PC-3 (cell line): ENCODE measurements around the gene ZBTB7C. TPM values are rescaled to one million over a fixed set of nuclear protein-coding genes. Genes with fewer than 3 reads are reported as not detected.

Experiments used
- ATAC-seq: fragments of 200-7000 bp; cut with Tn5 transposase; 2 replicates; pipeline ENCODE4 v1.9.1; 2020; ENCODE audit warnings: mild to moderate bottlenecking, moderate library complexity
- BruUV-seq: library from RNA; stranded (reverse); fragments of 400-500 nt; replicated peaks from 2 replicates; lab custom pipeline; 2021; lab: Mats Ljungman, UMichigan
- CTCF ChIA-PET: fragments of 300-600 bp; sonication (Branson Sonifier 250); formaldehyde crosslinking; loops from one replicate; lab custom pipeline; 2022; ENCODE audit warnings: antibody characterized with exemption; lab: Charles Lee
- POLR2A ChIA-PET: fragments of 300-600 bp; sonication (Branson Sonifier 250); formaldehyde crosslinking; loops from one replicate; lab custom pipeline; 2022; ENCODE audit warnings: antibody characterized with exemption; ENCODE audit not compliant: unreplicated experiment; lab: Charles Lee
- DNase-seq: peaks from one replicate; pipeline ENCODE4 v3.0.0-alpha.2; 2015
- H2AFZ ChIP-seq: fragments of 300-600 bp; sonication (generic); 2 replicates; pipeline ENCODE4 v1.6.0; 2016; ENCODE audit warnings: antibody characterized with exemption, low read length
- H3F3A ChIP-seq: fragments of 300-600 bp; sonication (generic); one replicate; pipeline ENCODE4 v1.6.0; 2017; ENCODE audit warnings: antibody characterized with exemption, low read length, control low read depth, mild to moderate bottlenecking; ENCODE audit not compliant: unreplicated experiment
- H3K27ac ChIP-seq: fragments of 300-600 bp; sonication (generic); 2 replicates; pipeline ENCODE4 v1.5.1; 2016; ENCODE audit warnings: mild to moderate bottlenecking, low read length
- H3K27me3 ChIP-seq: fragments of 300-600 bp; sonication (generic); 2 replicates; pipeline ENCODE4 v1.6.1; 2016; ENCODE audit warnings: low read length, mixed read lengths
- H3K36me3 ChIP-seq: fragments of 300-600 bp; sonication (generic); 2 replicates; pipeline ENCODE4 v1.6.1; 2016; ENCODE audit warnings: low read depth, mixed run types, low read length, mixed read lengths
- H3K4me1 ChIP-seq: fragments of 300-600 bp; sonication (generic); 2 replicates; pipeline ENCODE4 v1.5.1; 2016; ENCODE audit warnings: low read length; ENCODE audit not compliant: insufficient read depth
- H3K4me2 ChIP-seq: fragments of 300-600 bp; sonication (generic); 2 replicates; pipeline ENCODE4 v1.6.0; 2016; ENCODE audit warnings: low read length
- H3K4me3 ChIP-seq: fragments of 300-600 bp; sonication (generic); 2 replicates; pipeline ENCODE4 v1.5.1; 2016; ENCODE audit warnings: mild to moderate bottlenecking, low read length, mixed read lengths
- H3K79me2 ChIP-seq: fragments of 300-600 bp; sonication (generic); 2 replicates; pipeline ENCODE4 v1.6.1; 2017; ENCODE audit warnings: low read length, mixed read lengths
- H3K9ac ChIP-seq: fragments of 300-600 bp; sonication (generic); 2 replicates; pipeline ENCODE4 v1.6.0; 2016; ENCODE audit warnings: mild to moderate bottlenecking, low read length
- H3K9me2 ChIP-seq: fragments of 300-600 bp; sonication (generic); replicated peaks from 2 replicates; pipeline ENCODE4 v1.6.1; 2016; ENCODE audit warnings: mixed run types, low read length, mixed read lengths
- H3K9me3 ChIP-seq: fragments of 300-600 bp; sonication (generic); 2 replicates; pipeline ENCODE4 v1.6.1; 2016; ENCODE audit warnings: low read length, mixed read lengths
- H4K20me1 ChIP-seq: fragments of 300-600 bp; sonication (generic); 2 replicates; pipeline ENCODE4 v1.6.1; 2016; ENCODE audit warnings: low read length, mixed read lengths
- EZH2 ChIP-seq: fragments of 300-600 bp; sonication (generic); IDR thresholded peaks from one replicate; pipeline ENCODE4 v1.6.1; 2017; ENCODE audit warnings: antibody characterized with exemption, mild to moderate bottlenecking, low read length; ENCODE audit not compliant: unreplicated experiment
- EZH2phosphoT487 ChIP-seq: fragments of 300-600 bp; sonication (generic); IDR thresholded peaks from 2 replicates; pipeline ENCODE4 v1.6.1; 2018; ENCODE audit warnings: mild to moderate bottlenecking, antibody characterized with exemption, low read length, borderline replicate concordance
- intact Hi-C: fragments of 100-400 bp; cut with micrococcal nuclease; formaldehyde crosslinking; loops from 2 replicates; pipeline ENCODE4 v1.9.0; 2023
- total RNA-seq: library from RNA; depleted of rRNA; stranded (reverse); fragments of >200 nt; gene quantifications from 2 replicates; pipeline ENCODE4 v1.2.3, GENCODE V29; 2014
- TF ChIP-seq, protein P1 (sequence below): fragments of 300-600 bp; sonication (generic); conservative IDR thresholded peaks from 2 replicates; pipeline ENCODE4 v1.5.1; 2017; ENCODE audit warnings: antibody characterized with exemption, low read depth, mild to moderate bottlenecking, low read length

ZBTB7C gene
- total RNA-seq, 1 experiment from 2014 or later, result 1.3 TPM

DNA sequence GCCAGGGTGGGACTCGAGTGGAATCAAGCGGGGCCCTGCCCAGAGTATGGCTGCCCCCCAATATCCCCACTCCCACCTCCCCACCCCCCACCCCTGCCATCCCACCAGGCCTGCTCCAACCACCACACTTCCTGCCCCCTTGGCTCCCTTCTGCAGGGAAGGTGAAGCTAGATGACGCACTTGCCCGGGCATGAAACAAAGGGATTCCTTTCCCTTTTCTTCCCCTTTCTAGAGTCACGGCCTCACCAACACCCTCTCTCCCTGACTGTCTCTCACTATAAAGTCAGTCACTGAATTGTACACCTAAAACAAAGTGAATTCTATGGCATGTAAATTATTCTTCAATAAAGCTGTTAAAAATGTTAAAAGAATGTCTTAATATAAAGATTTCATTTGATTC is 16.0 kb downstream of the ZBTB7C start:
- H3K27me3 ChIP-seq, result no peaks in the 10 kb centered on the region
- ATAC-seq (no peak), DNase-seq (no peak)
- H3K4me3 ChIP-seq, result no peak overlapping the region
- H3K4me1 ChIP-seq, result no peaks in the 10 kb centered on the region
- CTCF ChIA-PET, result no interaction called here
- no peaks in the 10 kb centered on the region for H3K36me3 ChIP-seq
- TF ChIP-seq EZH2phosphoT487, result no peak
- no peak for TF ChIP-seq EZH2
- TF ChIP-seq, protein P1, sequence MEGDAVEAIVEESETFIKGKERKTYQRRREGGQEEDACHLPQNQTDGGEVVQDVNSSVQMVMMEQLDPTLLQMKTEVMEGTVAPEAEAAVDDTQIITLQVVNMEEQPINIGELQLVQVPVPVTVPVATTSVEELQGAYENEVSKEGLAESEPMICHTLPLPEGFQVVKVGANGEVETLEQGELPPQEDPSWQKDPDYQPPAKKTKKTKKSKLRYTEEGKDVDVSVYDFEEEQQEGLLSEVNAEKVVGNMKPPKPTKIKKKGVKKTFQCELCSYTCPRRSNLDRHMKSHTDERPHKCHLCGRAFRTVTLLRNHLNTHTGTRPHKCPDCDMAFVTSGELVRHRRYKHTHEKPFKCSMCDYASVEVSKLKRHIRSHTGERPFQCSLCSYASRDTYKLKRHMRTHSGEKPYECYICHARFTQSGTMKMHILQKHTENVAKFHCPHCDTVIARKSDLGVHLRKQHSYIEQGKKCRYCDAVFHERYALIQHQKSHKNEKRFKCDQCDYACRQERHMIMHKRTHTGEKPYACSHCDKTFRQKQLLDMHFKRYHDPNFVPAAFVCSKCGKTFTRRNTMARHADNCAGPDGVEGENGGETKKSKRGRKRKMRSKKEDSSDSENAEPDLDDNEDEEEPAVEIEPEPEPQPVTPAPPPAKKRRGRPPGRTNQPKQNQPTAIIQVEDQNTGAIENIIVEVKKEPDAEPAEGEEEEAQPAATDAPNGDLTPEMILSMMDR, result no peak
- no peak overlapping the region for H3K4me2 ChIP-seq
- POLR2A ChIA-PET, result no interaction called here
- no peaks in the 10 kb centered on the region for H3K9me2 ChIP-seq
- no peaks in the 10 kb centered on the region for H4K20me1 ChIP-seq
- H3K9me3 ChIP-seq, result no peaks in the 10 kb centered on the region
- H3K9ac ChIP-seq, result no peak overlapping the region
- intact Hi-C loops, result no loop called here
- no TSS peak for BruUV-seq
- H3K79me2 ChIP-seq, result no peaks in the 10 kb centered on the region
- H2AFZ ChIP-seq, result no peak overlapping the region
- no peak overlapping the region for H3K27ac ChIP-seq
- no peaks in the 10 kb centered on the region for H3F3A ChIP-seq

DNA sequence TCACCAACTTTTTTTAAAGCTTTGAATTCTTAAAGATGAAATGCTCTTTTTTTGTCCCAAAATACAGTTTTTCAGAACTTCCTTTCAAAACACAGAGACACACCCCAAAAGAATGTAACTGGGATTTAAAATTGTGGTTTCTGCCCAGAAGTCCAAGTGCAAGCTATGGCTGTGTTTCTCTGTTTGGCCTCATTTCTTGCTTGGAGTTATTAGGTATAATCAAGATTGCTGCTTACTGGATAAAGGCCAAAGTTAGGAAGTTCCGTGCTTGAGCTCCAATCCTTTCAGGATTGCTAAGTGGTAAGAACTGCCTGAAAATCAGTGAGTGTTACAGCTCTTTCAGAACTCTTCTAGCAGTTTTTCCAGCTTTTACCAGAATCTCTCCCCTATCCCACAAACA is 16.9 kb downstream of the ZBTB7C start:
- no peak for DNase-seq
- ChIA-PET CTCF (no interaction called here), POLR2A (no interaction called here)
- Histone ChIP-seq H3K27me3 (no peaks in the 10 kb centered on the region), H3K4me1 (no peaks in the 10 kb centered on the region), H4K20me1 (no peaks in the 10 kb centered on the region), H2AFZ (no peak overlapping the region), H3K9me3 (no peaks in the 10 kb centered on the region), H3K9ac (no peak overlapping the region), H3K36me3 (no peaks in the 10 kb centered on the region), H3K4me2 (no peak overlapping the region), H3K79me2 (no peaks in the 10 kb centered on the region), H3F3A (no peaks in the 10 kb centered on the region), H3K4me3 (no peak overlapping the region), H3K27ac (no peak overlapping the region), H3K9me2 (no peaks in the 10 kb centered on the region)
- TF ChIP-seq EZH2 (no peak), EZH2phosphoT487 (no peak)
- TF ChIP-seq, protein P1, result no peak
- no TSS peak for BruUV-seq
- intact Hi-C loops, result no loop called here
- no peak for ATAC-seq

DNA sequence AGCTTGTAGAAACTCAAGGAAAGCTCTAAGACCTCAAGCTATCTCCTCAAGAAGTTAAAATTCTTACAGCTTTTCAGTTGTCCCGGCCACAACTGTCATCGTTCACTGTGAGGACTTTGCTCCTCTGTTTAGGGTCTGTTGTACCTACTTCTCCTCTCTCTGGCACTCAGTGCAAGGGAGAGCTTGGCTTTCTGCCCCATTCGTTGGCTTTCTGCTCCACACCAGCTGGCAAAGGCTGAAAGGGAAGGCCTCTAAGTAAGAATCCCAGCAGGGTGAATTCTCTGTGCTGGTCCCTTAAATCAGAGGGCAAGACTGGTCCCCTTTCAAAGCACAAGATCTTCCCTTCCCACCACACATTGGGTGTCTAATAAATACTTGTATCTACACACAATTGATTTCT is 17.3 kb downstream of the ZBTB7C start:
- Histone ChIP-seq H3F3A (no peaks in the 10 kb centered on the region), H3K4me2 (no peak overlapping the region), H3K9me2 (no peaks in the 10 kb centered on the region), H3K27ac (no peak overlapping the region), H4K20me1 (no peaks in the 10 kb centered on the region), H2AFZ (no peak overlapping the region), H3K9me3 (no peaks in the 10 kb centered on the region), H3K79me2 (no peaks in the 10 kb centered on the region), H3K4me3 (no peak overlapping the region), H3K36me3 (no peaks in the 10 kb centered on the region), H3K9ac (no peak overlapping the region), H3K4me1 (no peaks in the 10 kb centered on the region), H3K27me3 (no peaks in the 10 kb centered on the region)
- BruUV-seq, result no TSS peak
- intact Hi-C loops, result no loop called here
- DNase-seq (no peak), ATAC-seq (no peak)
- TF ChIP-seq EZH2 (no peak), EZH2phosphoT487 (no peak)
- TF ChIP-seq, protein P1, result no peak
- ChIA-PET CTCF (no interaction called here), POLR2A (no interaction called here)
